Heart left ventricle (tissue), 16 donors: ENCODE measurements around the gene GNAO1. TPM values are rescaled to one million over a fixed set of nuclear protein-coding genes. Genes with fewer than 3 reads are reported as not detected.
"Not testable (repeated sequence)": the region's sequence is repeated elsewhere in the genome, so short reads cannot be mapped to it uniquely, and the experiment has no call there.

Experiments
- ATAC-seq, 4 donors: fragments of 200-7000 bp; cut with Tn5 transposase; one replicate each; pipeline ENCODE4 v1.9.1; 2020 to 2022; ENCODE audit warnings: moderate library complexity in 4 of 4, mild to moderate bottlenecking in 3 of 4, moderate number of reproducible peaks in 1 of 4
- DNase-seq, 5 donors: peaks; one replicate each; pipeline ENCODE4 v3.0.0-alpha.2; 2020
- H3K27ac ChIP-seq, 12 donors: fragments of 200-600 bp; sonication (generic) in 4 of 12; one replicate each; pipeline versions ENCODE4 v1.5.0 to v1.8.0; 2016 to 2022; ENCODE audit warnings: mild to moderate bottlenecking in 2 of 12
- H3K27me3 ChIP-seq, 9 donors: fragments of 200-600 bp; sonication (generic) in 2 of 9; one replicate each; pipeline versions ENCODE4 v1.5.1 to v1.8.0; 2016 to 2022; ENCODE audit warnings: mild to moderate bottlenecking in 3 of 9
- H3K36me3 ChIP-seq, 9 donors: fragments of 200-600 bp; sonication (generic) in 2 of 9; one replicate each; pipeline versions ENCODE4 v1.5.0 to v1.8.0; 2018 to 2022; ENCODE audit warnings: mild to moderate bottlenecking in 2 of 9
- H3K4me1 ChIP-seq, 12 donors: fragments of 200-600 bp; sonication (generic) in 4 of 12; one replicate each; pipeline versions ENCODE4 v1.5.0 to v1.8.0; 2016 to 2022; ENCODE audit warnings: mild to moderate bottlenecking in 3 of 12
- H3K4me3 ChIP-seq, 12 donors: fragments of 200-600 bp; sonication (generic) in 4 of 12; one replicate each; pipeline versions ENCODE4 v1.5.0 to v1.8.0; 2017 to 2022; ENCODE audit warnings: mild to moderate bottlenecking in 9 of 12, moderate library complexity in 4 of 12
- H3K9me3 ChIP-seq, 12 donors: fragments of 200-600 bp; sonication (generic) in 4 of 12; one replicate each; pipeline versions ENCODE4 v1.5.0 to v1.8.0; 2016 to 2022; ENCODE audit warnings: mild to moderate bottlenecking in 1 of 12
- CTCF ChIP-seq, 12 donors: fragments of 200-600 bp; sonication (generic) in 4 of 12; IDR thresholded peaks; one replicate each; pipeline versions ENCODE4 v1.5.0 to v1.8.0; 2018 to 2022; ENCODE audit warnings: antibody characterized with exemption in 12 of 12, mild to moderate bottlenecking in 5 of 12
- POLR2A ChIP-seq, 2 donors: fragments of 450-650 bp; IDR thresholded peaks; one replicate each; pipeline ENCODE4 v1.6.1; 2017; ENCODE audit warnings: antibody characterized with exemption in 2 of 2, mild to moderate bottlenecking in 2 of 2, moderate library complexity in 2 of 2
- WGBS, 4 donors: extraction: QIAGEN DNeasy Blood & Tissue Kit in 2 of 4; methylation state at CpG; one replicate each; pipeline versions ENCODE4 v1.1.5 to v1.1.7; 2013 to 2018; 5-methylcytosine and 5-hydroxymethylcytosine counted together
- intact Hi-C, 10 donors: fragments of 100-400 bp; cut with DNase I; formaldehyde crosslinking; loops; one replicate each; pipeline versions ENCODE4 v1.11.1 to v1.14.2; 2022
- polyA plus RNA-seq, 2 donors: library from polyadenylated mRNA; stranded (reverse); fragments of 200-250 nt; gene quantifications; one replicate each; pipeline ENCODE4 v1.2.3, GENCODE V29; 2013
- total RNA-seq, 9 donors: library from RNA; depleted of rRNA in 2 of 9; stranded (reverse); fragments of >200 nt in 2 of 9; fragmentation: NEBNext Ultra II Directional in 3 of 9; extraction: Animal tissue kit (Norgen Biotek cat#: 25700) in 3 of 9; gene quantifications; one replicate each; pipeline versions ENCODE4 v1.1.0 to v1.2.4, GENCODE V29; 2016 to 2023
- donor health status: ischemic (EF 13 %, LVEDD 7.1; RV severe dilation, severe dysfunction).
- donor health status: healthy with polysubstance abuse.
- donor health status: DM: no; HTN: yes; CAD: no.
- donor health status: DM: no; HTN: no; CAD: no.
- donor health status: ischemic (EF 25% LVEDD 6.9; RV normal size, moderate dysfunction).
- donor health status: ischemic (EF 25% LVEDD 5.7; RV mildly dilated, moderate dysfunction).
- donor health status: healthy.
- donor health status: DM: yes; HTN: yes; CAD: no.
- donor health status: ischemic (EF 35%, LVEDD 5.7; RV mildly dilated, moderate dysfunction).
- donor health status: nonischemic (EF 11% LVEDD 7.7; RV severe dilation, severe dysfunction).
- donor health status: DM: yes; HTN: yes; CAD: no.
- donor health status: PGD.
- donor health status: ischemic (EF 29% LVEDD 5.4; RV normal size, mild dysfunction).
- donor health status: nonischemic (EF 23%, LVEDD 6.1; RV moderate dilation, normal function).

GNAO1 gene
- total and polyA plus RNA-seq, 11 donors: 1.4 to 26.8 (median 12.0) TPM

- Histone ChIP-seq H3K4me3 (no peak overlapping the region), H3K4me1 (no peaks in the 10 kb centered on the region), H3K9me3 (no peaks in the 10 kb centered on the region), H3K36me3 (peaks cover 0 to 92% (median 77%) of the 10 kb centered on the region in 9 donors), H3K27ac (no peak overlapping the region), H3K27me3 (no peaks in the 10 kb centered on the region)
- intact Hi-C loops: no loop called here
- WGBS, 4 donors: 84 to 97% (median 90%) methylated on average over 3 of the region's 3 CpGs
- DNase-seq (no peak), ATAC-seq (no peak)
- TF ChIP-seq CTCF (IDR thresholded peaks at IDR 0.05) (no peak), POLR2A (IDR thresholded peaks at IDR 0.05) (no peak)
These were observed 198.3 kb downstream of the GNAO1 start for GRCh38 chr16:56389554-56389953.

- H3K4me3 ChIP-seq, intact Hi-C loops, H3K4me1 ChIP-seq, H3K9me3 ChIP-seq, ATAC-seq, DNase-seq, H3K27me3 ChIP-seq, H3K27ac ChIP-seq: not testable (repeated sequence)
- 76 to 93% (median 80%) methylated on average over 3 of the region's 3 CpGs for WGBS, 4 donors
- H3K36me3 ChIP-seq: peaks cover 2 to 64% (median 42%) of the 10 kb centered on the region in 9 donors
These were observed 205.4 kb downstream of the GNAO1 start for GRCh38 chr16:56396724-56397123.

- TF ChIP-seq POLR2A (IDR thresholded peaks at IDR 0.05) (no peak), CTCF (IDR thresholded peaks at IDR 0.05) (no peak)
- Histone ChIP-seq H3K36me3 (peaks cover 2 to 72% (median 51%) of the 10 kb centered on the region in 9 donors), H3K27ac (no peak overlapping the region), H3K27me3 (no peaks in the 10 kb centered on the region), H3K9me3 (no peaks in the 10 kb centered on the region), H3K4me3 (no peak overlapping the region), H3K4me1 (peaks cover 0 to 3% (median 0%) of the 10 kb centered on the region in 12 donors)
- no peak for DNase-seq
- 36 to 45% (median 43%) methylated on average over 2 of the region's 2 CpGs for WGBS, 4 donors
- ATAC-seq: no peak
- intact Hi-C loops: no loop called here
These were observed 207.8 kb downstream of the GNAO1 start for GRCh38 chr16:56399047-56399446.

DNA sequence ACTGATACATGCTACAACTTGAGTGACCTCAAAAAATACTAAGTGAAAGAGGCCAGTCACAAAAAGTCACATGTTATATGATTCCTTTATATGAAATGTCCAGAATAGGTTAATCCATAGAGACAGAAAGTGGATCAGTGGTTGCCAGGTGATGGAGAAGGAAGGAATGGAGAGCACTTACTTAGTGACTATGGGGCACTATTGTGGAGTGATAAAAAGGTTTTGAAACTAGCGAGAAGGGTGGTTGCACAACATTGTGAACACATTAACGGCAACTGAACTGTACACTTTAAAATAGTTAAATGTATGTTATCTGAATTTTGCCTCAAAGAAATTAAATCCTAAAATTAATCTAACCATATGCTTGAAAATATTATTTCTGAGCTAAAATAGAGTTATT lies 208.2 kb downstream of the GNAO1 start:
- peaks cover 2 to 75% (median 55%) of the 10 kb centered on the region in 9 donors for H3K36me3 ChIP-seq
- no peaks in the 10 kb centered on the region for H3K27me3 ChIP-seq
- peaks cover 0 to 3% (median 0%) of the 10 kb centered on the region in 12 donors for H3K4me1 ChIP-seq
- no peak for TF ChIP-seq POLR2A (IDR thresholded peaks at IDR 0.05)
- TF ChIP-seq CTCF (IDR thresholded peaks at IDR 0.05): no peak
- no peak overlapping the region for H3K27ac ChIP-seq
- WGBS, 4 donors: 90 to 93% (median 91%) methylated on average over 2 of the region's 2 CpGs
- DNase-seq (no peak), ATAC-seq (no peak)
- no peaks in the 10 kb centered on the region for H3K9me3 ChIP-seq
- H3K4me3 ChIP-seq: no peak overlapping the region
- intact Hi-C loops: no loop called here

DNA sequence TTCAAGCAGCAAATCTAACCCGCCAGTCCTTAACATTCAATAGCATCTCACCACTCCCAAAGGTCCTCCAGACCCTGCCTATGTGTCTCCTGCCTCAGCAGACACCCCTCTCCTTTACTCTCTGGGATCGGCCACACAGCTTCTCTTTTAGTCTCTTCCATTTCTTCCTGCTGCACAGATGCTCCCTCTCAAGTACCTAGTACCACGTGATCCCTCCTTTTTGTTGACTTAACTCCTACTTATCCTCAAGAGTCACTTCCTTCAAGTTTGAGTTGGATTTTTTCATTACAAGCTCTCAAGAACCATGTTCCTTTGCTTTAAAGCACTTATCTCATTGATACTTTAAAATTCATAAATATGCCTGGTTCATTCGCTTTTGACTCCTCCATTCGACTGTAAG lies 209.2 kb downstream of the GNAO1 start:
- peaks cover 6 to 80% (median 65%) of the 10 kb centered on the region in 9 donors for H3K36me3 ChIP-seq
- 72 to 84% (median 78%) methylated on average over 5 of the region's 5 CpGs for WGBS, 4 donors
- intact Hi-C loops: no loop called here
- H3K27ac ChIP-seq: no peak overlapping the region
- peaks cover 0 to 3% (median 0%) of the 10 kb centered on the region in 12 donors for H3K4me1 ChIP-seq
- no peaks in the 10 kb centered on the region for H3K9me3 ChIP-seq
- no peak overlapping the region for H3K4me3 ChIP-seq
- no peaks in the 10 kb centered on the region for H3K27me3 ChIP-seq
- ATAC-seq (no peak), DNase-seq (no peak)
- TF ChIP-seq POLR2A (IDR thresholded peaks at IDR 0.05) (no peak), CTCF (IDR thresholded peaks at IDR 0.05) (no peak)
